Tibial nerve (tissue), 4 donors: ENCODE results near the gene DCUN1D2.

ENCODE experiments used
- EP300 ChIP-seq, 2 donors: sonication (generic); formaldehyde crosslinking; IDR thresholded peaks; one replicate each; pipeline ENCODE4 v1.6.1; 2017; ENCODE audit warnings: antibody characterized with exemption in 2 of 2, mild to moderate bottlenecking in 1 of 2
- POLR2A ChIP-seq, 2 donors: fragments of 450-650 bp; IDR thresholded peaks; one replicate each; pipeline ENCODE4 v1.6.1; 2017; ENCODE audit warnings: antibody characterized with exemption in 2 of 2, mild to moderate bottlenecking in 2 of 2, moderate library complexity in 2 of 2
- TF ChIP-seq, protein P1 (sequence below), 5 experiments: fragments of 200-600 bp in 3 of 5; fragments of 450-650 bp in 2 of 5; sonication (generic) in 3 of 5; IDR thresholded peaks; one replicate each; pipeline ENCODE4 v1.5.1; 2016 to 2019; ENCODE audit warnings: antibody characterized with exemption in 5 of 5, mild to moderate bottlenecking in 3 of 5, moderate library complexity in 2 of 5

- no peak for TF ChIP-seq EP300 (IDR thresholded peaks at IDR 0.05)
- TF ChIP-seq, protein P1, sequence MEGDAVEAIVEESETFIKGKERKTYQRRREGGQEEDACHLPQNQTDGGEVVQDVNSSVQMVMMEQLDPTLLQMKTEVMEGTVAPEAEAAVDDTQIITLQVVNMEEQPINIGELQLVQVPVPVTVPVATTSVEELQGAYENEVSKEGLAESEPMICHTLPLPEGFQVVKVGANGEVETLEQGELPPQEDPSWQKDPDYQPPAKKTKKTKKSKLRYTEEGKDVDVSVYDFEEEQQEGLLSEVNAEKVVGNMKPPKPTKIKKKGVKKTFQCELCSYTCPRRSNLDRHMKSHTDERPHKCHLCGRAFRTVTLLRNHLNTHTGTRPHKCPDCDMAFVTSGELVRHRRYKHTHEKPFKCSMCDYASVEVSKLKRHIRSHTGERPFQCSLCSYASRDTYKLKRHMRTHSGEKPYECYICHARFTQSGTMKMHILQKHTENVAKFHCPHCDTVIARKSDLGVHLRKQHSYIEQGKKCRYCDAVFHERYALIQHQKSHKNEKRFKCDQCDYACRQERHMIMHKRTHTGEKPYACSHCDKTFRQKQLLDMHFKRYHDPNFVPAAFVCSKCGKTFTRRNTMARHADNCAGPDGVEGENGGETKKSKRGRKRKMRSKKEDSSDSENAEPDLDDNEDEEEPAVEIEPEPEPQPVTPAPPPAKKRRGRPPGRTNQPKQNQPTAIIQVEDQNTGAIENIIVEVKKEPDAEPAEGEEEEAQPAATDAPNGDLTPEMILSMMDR (IDR thresholded peaks at IDR 0.05): no peak
- no peak for TF ChIP-seq POLR2A (IDR thresholded peaks at IDR 0.05)
These were observed 3.8 kb downstream of the DCUN1D2 start for GRCh38 chr13:113486698-113487097.
